MM.1S (cell line): ENCODE results near the gene SECTM1.
A peak's percentile ranks its signal among the peaks of the same experiment; 100 is the strongest.

Experiments used
- DNase-seq: peaks from one replicate; pipeline ENCODE4 v3.0.0-alpha.2; 2015
- H2AFZ ChIP-seq: fragments of 300-600 bp; sonication (generic); 2 replicates; pipeline ENCODE4 v1.6.0; 2016; ENCODE audit warnings: antibody characterized with exemption, low read length
- H3F3A ChIP-seq: fragments of 300-600 bp; sonication (generic); 2 replicates; pipeline ENCODE4 v1.6.1; 2016; ENCODE audit warnings: mild to moderate bottlenecking, antibody characterized with exemption, low read length, moderate library complexity, mixed read lengths; ENCODE audit not compliant: insufficient read depth
- H3K27ac ChIP-seq: fragments of 300-600 bp; sonication (generic); 2 replicates; pipeline ENCODE4 v1.5.1; 2016; ENCODE audit warnings: mild to moderate bottlenecking, low read length
- H3K27me3 ChIP-seq: fragments of 300-600 bp; sonication (generic); replicated peaks from 2 replicates; pipeline ENCODE4 v1.6.0; 2016; ENCODE audit warnings: low read length; ENCODE audit not compliant: insufficient read depth
- H3K36me3 ChIP-seq: fragments of 300-600 bp; sonication (generic); replicated peaks from 2 replicates; pipeline ENCODE4 v1.6.1; 2016; ENCODE audit warnings: mild to moderate bottlenecking, low read length, mixed read lengths; ENCODE audit not compliant: insufficient read depth
- H3K4me1 ChIP-seq: fragments of 300-600 bp; sonication (generic); 2 replicates; pipeline ENCODE4 v1.6.1; 2016; ENCODE audit warnings: low read length, mixed read lengths
- H3K4me2 ChIP-seq: fragments of 300-600 bp; sonication (generic); 2 replicates; pipeline ENCODE4 v1.6.0; 2016; ENCODE audit warnings: low read depth, low read length
- H3K4me3 ChIP-seq: fragments of 300-600 bp; sonication (generic); 2 replicates; pipeline ENCODE4 v1.5.1; 2016; ENCODE audit warnings: low read length, mixed read lengths
- H3K79me2 ChIP-seq: fragments of 300-600 bp; sonication (generic); 2 replicates; pipeline ENCODE4 v1.6.1; 2016; ENCODE audit warnings: mixed run types, low read length, mixed read lengths
- H3K9ac ChIP-seq: fragments of 300-600 bp; sonication (generic); 2 replicates; pipeline ENCODE4 v1.6.1; 2016; ENCODE audit warnings: low read length, mixed read lengths
- H3K9me2 ChIP-seq: fragments of 300-600 bp; sonication (generic); replicated peaks from 2 replicates; pipeline ENCODE4 v1.6.1; 2016; ENCODE audit warnings: mild to moderate bottlenecking, low read length, mixed read lengths; ENCODE audit not compliant: insufficient read depth
- H3K9me3 ChIP-seq: fragments of 300-600 bp; sonication (generic); replicated peaks from 2 replicates; pipeline ENCODE4 v1.6.1; 2016; ENCODE audit warnings: mild to moderate bottlenecking, low read length, mixed read lengths; ENCODE audit not compliant: insufficient read depth
- H4K20me1 ChIP-seq: fragments of 300-600 bp; sonication (generic); 2 replicates; pipeline ENCODE4 v1.6.1; 2016; ENCODE audit warnings: mild to moderate bottlenecking, low read length, moderate library complexity, mixed read lengths; ENCODE audit not compliant: insufficient read depth
- CTCF ChIP-seq: fragments of 300-600 bp; sonication (generic); IDR thresholded peaks from 2 replicates; pipeline ENCODE4 v1.5.1; 2016; ENCODE audit warnings: antibody characterized with exemption, low read length, mixed read lengths
- EZH2 ChIP-seq: fragments of 300-600 bp; sonication (generic); optimal IDR thresholded peaks from 2 replicates; pipeline ENCODE3; 2017; ENCODE audit warnings: low read depth, mild to moderate bottlenecking, antibody characterized with exemption, low read length, mixed read lengths
- EZH2phosphoT487 ChIP-seq: fragments of 300-600 bp; sonication (generic); IDR thresholded peaks from 2 replicates; pipeline ENCODE4 v1.6.1; 2018; ENCODE audit warnings: antibody characterized with exemption, low read length

SECTM1 gene

GRCh38 chr17:82351254-82351712, 17.7 kb upstream of the SECTM1 start:
- peak overlapping the region; percentile 28; the same call in 1 of the 2 replicates for H3K4me3 ChIP-seq
- H2AFZ ChIP-seq: peak overlapping the region; percentile 60; the same call in 1 of the 2 replicates
- H3K9me3 ChIP-seq: no peaks in the 10 kb centered on the region
- no peaks in the 10 kb centered on the region for H3K36me3 ChIP-seq
- H3K27ac ChIP-seq: peak overlapping the region; percentile 99
- H3K9ac ChIP-seq: peak overlapping the region; percentile 93
- H3K27me3 ChIP-seq: no peaks in the 10 kb centered on the region
- H3F3A ChIP-seq: peaks cover 24% of the 10 kb centered on the region
- H3K9me2 ChIP-seq: no peaks in the 10 kb centered on the region
- no peaks in the 10 kb centered on the region for H4K20me1 ChIP-seq
- H3K79me2 ChIP-seq: no peaks in the 10 kb centered on the region
- no peak for TF ChIP-seq CTCF
- peaks cover 35% of the 10 kb centered on the region for H3K4me1 ChIP-seq
- DNase-seq: peak; percentile 98
- peak overlapping the region; percentile 80 for H3K4me2 ChIP-seq

GRCh38 chr17:82350182-82351030, 16.8 kb upstream of the SECTM1 start:
- Histone ChIP-seq H3K9me2 (no peaks in the 10 kb centered on the region), H4K20me1 (no peaks in the 10 kb centered on the region), H3K9ac (peak overlapping the region; percentile 93), H3K4me2 (peak overlapping the region; percentile 80), H3K27me3 (no peaks in the 10 kb centered on the region), H2AFZ (peak overlapping the region; percentile 30; the same call in 1 of the 2 replicates), H3K27ac (peak overlapping the region; percentile 99), H3K4me3 (peak overlapping the region; percentile 28), H3F3A (peaks cover 24% of the 10 kb centered on the region), H3K4me1 (peaks cover 26% of the 10 kb centered on the region), H3K79me2 (no peaks in the 10 kb centered on the region), H3K36me3 (no peaks in the 10 kb centered on the region), H3K9me3 (no peaks in the 10 kb centered on the region)
- TF ChIP-seq CTCF (peak; percentile 62), EZH2 (no peak), EZH2phosphoT487 (no peak)
- DNase-seq: peak; percentile 96

GRCh38 chr17:82349287-82349701, 15.7 kb upstream of the SECTM1 start:
- Histone ChIP-seq H2AFZ (no peak overlapping the region), H4K20me1 (no peaks in the 10 kb centered on the region), H3K36me3 (no peaks in the 10 kb centered on the region), H3K9ac (no peak overlapping the region), H3K27me3 (no peaks in the 10 kb centered on the region), H3K4me2 (no peak overlapping the region), H3K9me3 (no peaks in the 10 kb centered on the region), H3K27ac (no peak overlapping the region), H3K4me1 (peaks cover 26% of the 10 kb centered on the region), H3K79me2 (no peaks in the 10 kb centered on the region), H3K4me3 (no peak overlapping the region), H3F3A (peaks cover 24% of the 10 kb centered on the region), H3K9me2 (no peaks in the 10 kb centered on the region)
- DNase-seq: no peak
- no peak for TF ChIP-seq EZH2
- no peak for TF ChIP-seq EZH2phosphoT487
- TF ChIP-seq CTCF: no peak
